ENCODE measurements around the gene SPINT2.

Gene SPINT2

DNA sequence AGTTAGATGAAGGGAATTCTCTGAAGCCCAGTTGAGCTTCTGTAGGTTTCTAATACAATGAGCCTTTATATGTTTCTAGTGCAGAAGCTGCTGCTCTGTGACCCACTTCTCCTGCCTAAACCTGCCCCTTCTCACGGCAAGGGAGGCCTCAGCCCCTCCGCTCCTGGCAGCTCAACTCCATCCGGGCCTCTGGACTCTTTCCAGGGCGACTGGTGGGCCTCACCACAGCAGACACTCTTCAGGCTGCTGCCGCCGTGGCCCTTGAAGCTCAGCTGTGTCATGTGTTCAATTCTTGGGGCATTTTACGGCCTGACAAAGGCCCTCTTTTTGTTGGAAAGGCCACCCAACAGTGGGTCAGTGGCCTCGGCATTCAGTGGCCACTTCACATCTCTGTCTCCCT, 29.7 kb downstream of the SPINT2 start:
- Histone ChIP-seq H3K36me3 (ENCODE audit: control insufficient read depth, insufficient read depth, low read length) (peaks cover 18% of the 10 kb centered on the region), H3K27me3 (ENCODE audit: control insufficient read depth, insufficient read depth, low read length) (no peaks in the 10 kb centered on the region), H3K9me3 (ENCODE audit: control insufficient read depth, insufficient read depth, low read length) (no peaks in the 10 kb centered on the region), H3K27ac (ENCODE audit: low read length) (no peak overlapping the region), H3K4me3 (ENCODE audit: low read length) (no peak overlapping the region), H3K4me1 (ENCODE audit: control insufficient read depth, insufficient read depth, low read length) (no peaks in the 10 kb centered on the region)
- DNase-seq (ENCODE audit: low read depth, low spot score): no peak
- no CpG with 5 or more reads among the region's 8 CpGs for WGBS (ENCODE audit: insufficient coverage, insufficient read length)

- no CpG with 5 or more reads among the region's 11 CpGs for WGBS (ENCODE audit: insufficient coverage, insufficient read length)
- no peak overlapping the region for H3K27ac ChIP-seq (ENCODE audit: low read length)
- no peaks in the 10 kb centered on the region for H3K36me3 ChIP-seq (ENCODE audit: control insufficient read depth, insufficient read depth, low read length)
- H3K9me3 ChIP-seq (ENCODE audit: control insufficient read depth, insufficient read depth, low read length): no peaks in the 10 kb centered on the region
- H3K4me3 ChIP-seq (ENCODE audit: low read length): no peak overlapping the region
- peaks cover 2% of the 10 kb centered on the region; the same call in 1 of the 2 replicates for H3K4me1 ChIP-seq (ENCODE audit: control insufficient read depth, insufficient read depth, low read length)
- no peaks in the 10 kb centered on the region for H3K27me3 ChIP-seq (ENCODE audit: control insufficient read depth, insufficient read depth, low read length)
- DNase-seq (ENCODE audit: low read depth, low spot score): no peak
These were observed 34.7 kb downstream of the SPINT2 start for GRCh38 chr19:38298821-38299680.

- Histone ChIP-seq H3K4me3 (ENCODE audit: low read length) (peak within 1 kb of the TSS; percentile 36; the same call in 1 of the 2 replicates), H3K4me1 (ENCODE audit: control insufficient read depth, insufficient read depth, low read length) (peaks cover 2% of the 10 kb centered on the region; the same call in 1 of the 2 replicates), H3K9me3 (ENCODE audit: control insufficient read depth, insufficient read depth, low read length) (no peaks in the 10 kb centered on the region), H3K36me3 (ENCODE audit: control insufficient read depth, insufficient read depth, low read length) (peaks cover 5% of the 10 kb centered on the region), H3K27me3 (ENCODE audit: control insufficient read depth, insufficient read depth, low read length) (no peaks in the 10 kb centered on the region), H3K27ac (ENCODE audit: low read length) (no peak within 1 kb of the TSS)
- no peak for DNase-seq (ENCODE audit: low read depth, low spot score)
- no CpG with 5 or more reads among the region's 28 CpGs for WGBS (ENCODE audit: insufficient coverage, insufficient read length)
These were observed 39.4 kb downstream of the SPINT2 start, which contains the start of gene C19orf33 for GRCh38 chr19:38303517-38304351. C19orf33 (plus strand) TSS chr19:38304251; CDS start chr19:38304262, 11 bp downstream.

- Histone ChIP-seq H3K4me1 (ENCODE audit: control insufficient read depth, insufficient read depth, low read length) (peaks cover 3% of the 10 kb centered on the region), H3K27ac (ENCODE audit: low read length) (no peak overlapping the region), H3K4me3 (ENCODE audit: low read length) (peak overlapping the region; percentile 36; the same call in 1 of the 2 replicates), H3K27me3 (ENCODE audit: control insufficient read depth, insufficient read depth, low read length) (no peaks in the 10 kb centered on the region), H3K9me3 (ENCODE audit: control insufficient read depth, insufficient read depth, low read length) (no peaks in the 10 kb centered on the region), H3K36me3 (ENCODE audit: control insufficient read depth, insufficient read depth, low read length) (peaks cover 7% of the 10 kb centered on the region)
- WGBS (ENCODE audit: insufficient coverage, insufficient read length): no CpG with 5 or more reads among the region's 27 CpGs
- no peak for DNase-seq (ENCODE audit: low read depth, low spot score)
These were observed 40.0 kb downstream of the SPINT2 start for GRCh38 chr19:38304352-38304865.

DNA sequence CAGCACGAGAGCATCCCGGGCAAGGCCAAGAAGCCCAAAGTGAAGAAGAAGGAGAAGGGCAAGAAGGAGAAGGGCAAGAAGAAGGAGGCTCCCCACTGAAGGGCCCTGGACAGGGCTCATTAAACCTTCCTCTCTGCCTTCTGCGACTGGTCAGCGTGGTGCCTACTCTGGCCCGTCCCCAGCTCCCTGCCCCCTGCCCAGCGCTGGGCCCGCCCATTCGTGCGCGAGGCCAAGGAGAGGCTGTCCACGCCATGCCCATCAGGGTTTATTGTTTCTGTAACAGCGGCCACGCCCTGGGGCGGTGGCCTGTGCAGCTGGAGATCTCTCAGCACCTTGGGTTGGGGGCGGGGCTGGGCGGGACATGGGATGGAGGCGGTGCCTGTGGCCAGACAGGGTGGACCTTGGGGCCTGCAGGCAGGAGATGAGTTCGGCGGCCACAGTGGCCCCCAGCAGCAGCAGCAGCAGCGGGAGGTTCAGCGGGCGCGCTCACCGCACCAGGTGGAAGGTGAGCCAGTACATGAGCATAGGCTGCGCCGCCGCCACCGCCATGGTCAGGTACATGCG, 40.6 kb downstream of the SPINT2 start:
- no CpG with 5 or more reads among the region's 29 CpGs for WGBS (ENCODE audit: insufficient coverage, insufficient read length)
- peak overlapping the region; percentile 36; the same call in 1 of the 2 replicates for H3K4me3 ChIP-seq (ENCODE audit: low read length)
- DNase-seq (ENCODE audit: low read depth, low spot score): no peak
- no peak overlapping the region for H3K27ac ChIP-seq (ENCODE audit: low read length)
- peaks cover 8% of the 10 kb centered on the region for H3K36me3 ChIP-seq (ENCODE audit: control insufficient read depth, insufficient read depth, low read length)
- H3K9me3 ChIP-seq (ENCODE audit: control insufficient read depth, insufficient read depth, low read length): no peaks in the 10 kb centered on the region
- H3K4me1 ChIP-seq (ENCODE audit: control insufficient read depth, insufficient read depth, low read length): peaks cover 3% of the 10 kb centered on the region
- no peaks in the 10 kb centered on the region for H3K27me3 ChIP-seq (ENCODE audit: control insufficient read depth, insufficient read depth, low read length)

DNA sequence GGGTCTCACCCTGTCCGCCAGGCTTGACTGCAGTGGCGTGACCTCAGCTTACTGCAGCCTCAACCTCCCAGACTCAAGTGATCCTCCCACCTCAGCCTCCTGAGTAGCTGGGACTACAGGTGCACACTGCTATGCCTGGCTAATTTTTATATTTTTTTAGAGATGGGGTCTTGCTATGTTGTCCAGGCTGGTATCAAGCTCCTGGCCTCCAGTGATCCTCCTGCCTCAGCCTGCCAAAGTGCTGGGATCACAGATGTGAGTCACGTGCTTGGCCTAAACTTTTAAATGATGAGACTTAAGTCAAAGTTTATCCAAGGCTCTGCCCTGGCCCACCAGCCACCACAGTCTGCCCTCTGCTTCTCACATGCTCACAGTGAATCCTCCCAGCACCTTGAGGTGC, 41.9 kb downstream of the SPINT2 start:
- no peaks in the 10 kb centered on the region for H3K27me3 ChIP-seq (ENCODE audit: control insufficient read depth, insufficient read depth, low read length)
- no peak overlapping the region for H3K27ac ChIP-seq (ENCODE audit: low read length)
- no peaks in the 10 kb centered on the region for H3K9me3 ChIP-seq (ENCODE audit: control insufficient read depth, insufficient read depth, low read length)
- no peak for DNase-seq (ENCODE audit: low read depth, low spot score)
- no peak overlapping the region for H3K4me3 ChIP-seq (ENCODE audit: low read length)
- WGBS (ENCODE audit: insufficient coverage, insufficient read length): no CpG with 5 or more reads among the region's 3 CpGs
- H3K4me1 ChIP-seq (ENCODE audit: control insufficient read depth, insufficient read depth, low read length): peaks cover 1% of the 10 kb centered on the region
- peaks cover 8% of the 10 kb centered on the region for H3K36me3 ChIP-seq (ENCODE audit: control insufficient read depth, insufficient read depth, low read length)

GRCh38 chr19:38307076-38307475, 42.7 kb downstream of the SPINT2 start:
- H3K4me3 ChIP-seq (ENCODE audit: low read length): no peak overlapping the region
- H3K27me3 ChIP-seq (ENCODE audit: control insufficient read depth, insufficient read depth, low read length): no peaks in the 10 kb centered on the region
- no peak overlapping the region for H3K27ac ChIP-seq (ENCODE audit: low read length)
- WGBS (ENCODE audit: insufficient coverage, insufficient read length): no CpG with 5 or more reads among the region's 4 CpGs
- H3K36me3 ChIP-seq (ENCODE audit: control insufficient read depth, insufficient read depth, low read length): peaks cover 8% of the 10 kb centered on the region
- DNase-seq (ENCODE audit: low read depth, low spot score): no peak
- H3K4me1 ChIP-seq (ENCODE audit: control insufficient read depth, insufficient read depth, low read length): peaks cover 1% of the 10 kb centered on the region
- no peaks in the 10 kb centered on the region for H3K9me3 ChIP-seq (ENCODE audit: control insufficient read depth, insufficient read depth, low read length)

DNA sequence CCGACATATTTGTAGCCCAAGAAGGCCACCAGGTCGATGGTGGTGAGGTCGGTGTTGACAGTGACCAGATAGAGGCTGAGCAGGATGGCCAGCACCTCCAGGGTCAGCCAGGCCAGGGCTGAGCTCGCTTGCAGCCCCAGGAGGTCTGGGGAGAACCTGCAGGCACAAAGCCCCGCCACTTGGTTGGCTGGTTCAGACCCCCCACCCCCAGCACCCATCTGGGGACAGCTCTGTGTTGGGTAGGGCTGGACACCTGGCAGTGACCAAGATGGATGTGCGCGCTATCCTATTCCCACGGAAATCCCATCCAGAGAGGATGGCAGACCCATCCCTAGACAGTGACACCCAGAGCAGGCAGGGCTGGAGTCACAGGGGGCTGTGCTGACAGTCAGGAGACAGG, 43.2 kb downstream of the SPINT2 start:
- no CpG with 5 or more reads among the region's 8 CpGs for WGBS (ENCODE audit: insufficient coverage, insufficient read length)
- Histone ChIP-seq H3K4me3 (ENCODE audit: low read length) (no peak overlapping the region), H3K36me3 (ENCODE audit: control insufficient read depth, insufficient read depth, low read length) (peaks cover 8% of the 10 kb centered on the region), H3K4me1 (ENCODE audit: control insufficient read depth, insufficient read depth, low read length) (peaks cover 1% of the 10 kb centered on the region), H3K27me3 (ENCODE audit: control insufficient read depth, insufficient read depth, low read length) (no peaks in the 10 kb centered on the region), H3K27ac (ENCODE audit: low read length) (no peak overlapping the region), H3K9me3 (ENCODE audit: control insufficient read depth, insufficient read depth, low read length) (no peaks in the 10 kb centered on the region)
- no peak for DNase-seq (ENCODE audit: low read depth, low spot score)

DNA sequence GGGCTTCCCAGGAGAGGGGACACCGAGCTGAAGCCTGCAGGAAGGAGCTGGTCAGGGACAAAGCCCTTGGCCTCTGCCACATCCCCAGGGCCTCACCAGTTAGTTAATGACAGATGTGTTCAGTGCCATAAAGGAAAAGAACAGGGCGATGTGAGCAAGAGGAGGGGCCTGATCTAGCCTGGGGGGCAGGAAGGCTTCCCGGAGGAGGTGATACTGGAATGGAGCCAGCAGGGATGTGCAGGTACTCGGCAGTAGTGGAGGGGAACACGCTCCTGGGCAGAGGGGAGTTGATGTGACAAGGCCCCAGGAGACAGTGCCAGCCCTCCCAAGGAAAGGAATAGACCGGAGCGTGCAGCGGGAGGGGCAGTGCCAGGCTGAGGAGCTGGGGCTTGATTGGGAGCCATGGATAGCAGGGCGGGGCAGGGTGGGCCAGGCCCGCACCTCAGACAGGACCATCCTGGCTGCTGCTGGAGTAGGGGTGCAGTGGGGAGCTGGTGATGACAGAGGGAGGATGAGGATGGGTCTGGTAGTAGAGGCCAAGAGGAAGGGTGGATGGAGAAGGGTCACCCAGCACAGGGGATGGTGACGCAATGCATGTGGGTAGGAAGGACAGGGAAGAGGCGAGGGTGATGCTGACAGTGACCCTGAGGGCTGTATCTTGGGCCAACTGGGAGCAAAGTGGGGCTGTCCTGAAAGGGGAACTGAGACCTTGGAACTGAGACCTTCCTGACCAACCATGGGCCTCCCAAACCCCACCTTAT, 43.8 kb downstream of the SPINT2 start:
- no CpG with 5 or more reads among the region's 12 CpGs for WGBS (ENCODE audit: insufficient coverage, insufficient read length)
- Histone ChIP-seq H3K27me3 (ENCODE audit: control insufficient read depth, insufficient read depth, low read length) (no peaks in the 10 kb centered on the region), H3K36me3 (ENCODE audit: control insufficient read depth, insufficient read depth, low read length) (peaks cover 8% of the 10 kb centered on the region), H3K4me1 (ENCODE audit: control insufficient read depth, insufficient read depth, low read length) (peaks cover 1% of the 10 kb centered on the region), H3K4me3 (ENCODE audit: low read length) (no peak overlapping the region), H3K9me3 (ENCODE audit: control insufficient read depth, insufficient read depth, low read length) (no peaks in the 10 kb centered on the region), H3K27ac (ENCODE audit: low read length) (no peak overlapping the region)
- no peak for DNase-seq (ENCODE audit: low read depth, low spot score)

Measured in iPS DF 6.9 (cell line).